H1 (cell line): ENCODE data around the gene SHPK. TPM values are rescaled to one million over a fixed set of nuclear protein-coding genes. Genes with fewer than 3 reads are reported as not detected.
A peak's percentile ranks its signal among the peaks of the same experiment; 100 is the strongest.

Experiments used
- RAD21 ChIP-seq, 2 experiments: IDR thresholded peaks in 1 of 2; conservative IDR thresholded peaks in 1 of 2; 2 replicates each; pipeline ENCODE4 v1.6.1; 2011; ENCODE audit warnings: low read depth in 2 of 2, low read length in 2 of 2, improper control_type of control experiment in 1 of 2, inconsistent platforms in 1 of 2, mild to moderate bottlenecking in 1 of 2, moderate library complexity in 1 of 2
- SIN3A ChIP-seq, 2 experiments: IDR thresholded peaks in 1 of 2; conservative IDR thresholded peaks in 1 of 2; 2 replicates each; pipeline ENCODE4 v1.6.1; 2011 to 2012; ENCODE audit warnings: low read length in 2 of 2, improper control_type of control experiment in 1 of 2, low read depth in 1 of 2, mild to moderate bottlenecking in 1 of 2
- SP1 ChIP-seq: IDR thresholded peaks from 2 replicates; pipeline ENCODE4 v1.6.1; 2011; ENCODE audit warnings: low read depth, low read length
- SUZ12 ChIP-seq: fragments of 200-600 bp; sonication (generic); IDR thresholded peaks from 2 replicates; pipeline ENCODE4 v1.6.1; 2012; ENCODE audit warnings: mild to moderate bottlenecking, inconsistent platforms, low read length, moderate library complexity, mixed read lengths
- TAF1 ChIP-seq: IDR thresholded peaks from 2 replicates; pipeline ENCODE4 v1.6.1; 2011; ENCODE audit warnings: mild to moderate bottlenecking, low read depth, low read length
- TAF7 ChIP-seq: optimal IDR thresholded peaks from 2 replicates; pipeline ENCODE3; 2011; ENCODE audit warnings: low read depth, mild to moderate bottlenecking, inconsistent platforms, low read length, moderate library complexity, borderline replicate concordance
- TBP ChIP-seq: IDR thresholded peaks from 2 replicates; pipeline ENCODE4 v1.6.1; 2011; ENCODE audit warnings: low read depth, low read length, improper control_type of control experiment
- polyA plus RNA-seq, 7 experiments: library from polyadenylated mRNA; depleted of rRNA in 3 of 7; stranded (reverse) in 5 of 7; unstranded in 2 of 7; fragments of >200 nt in 5 of 7; fragments of 200-250 nt in 2 of 7; gene quantifications; 1 replicate in 5 of 7; 2 replicates in 1 of 7; 4 replicates in 1 of 7; pipeline versions ENCODE4 v1.2.1 to v1.2.3, GENCODE V29; 2011 to 2013; ENCODE audit warnings: missing spikeins in 2 of 7, mixed read lengths in 2 of 7
- total RNA-seq: library from RNA; stranded (reverse); fragmentation: NEBNext Ultra II Directional; extraction: Animal tissue kit (Norgen Biotek cat#: 25700); gene quantifications from 2 replicates; pipeline ENCODE4 v1.2.1, GENCODE V29; 2021
- TF ChIP-seq, protein P1 (sequence below): fragments of 300-600 bp; sonication (generic); IDR thresholded peaks from 2 replicates; pipeline ENCODE4 v1.7.1; 2012; ENCODE audit warnings: low read length, moderate library complexity, mild to moderate bottlenecking, inconsistent platforms; ENCODE audit not compliant: insufficient replicate concordance
- TF ChIP-seq, protein P2 (sequence below): IDR thresholded peaks from 2 replicates; pipeline ENCODE4 v1.6.1; 2012; ENCODE audit warnings: low read length, inconsistent platforms

Gene SHPK
- total and polyA plus RNA-seq, 2 of the 8 experiments (the other 6 are each of a cell fraction or from before 2014, with no cell fraction given), result 28.6 to 36.7 TPM

- TF ChIP-seq, protein P1, sequence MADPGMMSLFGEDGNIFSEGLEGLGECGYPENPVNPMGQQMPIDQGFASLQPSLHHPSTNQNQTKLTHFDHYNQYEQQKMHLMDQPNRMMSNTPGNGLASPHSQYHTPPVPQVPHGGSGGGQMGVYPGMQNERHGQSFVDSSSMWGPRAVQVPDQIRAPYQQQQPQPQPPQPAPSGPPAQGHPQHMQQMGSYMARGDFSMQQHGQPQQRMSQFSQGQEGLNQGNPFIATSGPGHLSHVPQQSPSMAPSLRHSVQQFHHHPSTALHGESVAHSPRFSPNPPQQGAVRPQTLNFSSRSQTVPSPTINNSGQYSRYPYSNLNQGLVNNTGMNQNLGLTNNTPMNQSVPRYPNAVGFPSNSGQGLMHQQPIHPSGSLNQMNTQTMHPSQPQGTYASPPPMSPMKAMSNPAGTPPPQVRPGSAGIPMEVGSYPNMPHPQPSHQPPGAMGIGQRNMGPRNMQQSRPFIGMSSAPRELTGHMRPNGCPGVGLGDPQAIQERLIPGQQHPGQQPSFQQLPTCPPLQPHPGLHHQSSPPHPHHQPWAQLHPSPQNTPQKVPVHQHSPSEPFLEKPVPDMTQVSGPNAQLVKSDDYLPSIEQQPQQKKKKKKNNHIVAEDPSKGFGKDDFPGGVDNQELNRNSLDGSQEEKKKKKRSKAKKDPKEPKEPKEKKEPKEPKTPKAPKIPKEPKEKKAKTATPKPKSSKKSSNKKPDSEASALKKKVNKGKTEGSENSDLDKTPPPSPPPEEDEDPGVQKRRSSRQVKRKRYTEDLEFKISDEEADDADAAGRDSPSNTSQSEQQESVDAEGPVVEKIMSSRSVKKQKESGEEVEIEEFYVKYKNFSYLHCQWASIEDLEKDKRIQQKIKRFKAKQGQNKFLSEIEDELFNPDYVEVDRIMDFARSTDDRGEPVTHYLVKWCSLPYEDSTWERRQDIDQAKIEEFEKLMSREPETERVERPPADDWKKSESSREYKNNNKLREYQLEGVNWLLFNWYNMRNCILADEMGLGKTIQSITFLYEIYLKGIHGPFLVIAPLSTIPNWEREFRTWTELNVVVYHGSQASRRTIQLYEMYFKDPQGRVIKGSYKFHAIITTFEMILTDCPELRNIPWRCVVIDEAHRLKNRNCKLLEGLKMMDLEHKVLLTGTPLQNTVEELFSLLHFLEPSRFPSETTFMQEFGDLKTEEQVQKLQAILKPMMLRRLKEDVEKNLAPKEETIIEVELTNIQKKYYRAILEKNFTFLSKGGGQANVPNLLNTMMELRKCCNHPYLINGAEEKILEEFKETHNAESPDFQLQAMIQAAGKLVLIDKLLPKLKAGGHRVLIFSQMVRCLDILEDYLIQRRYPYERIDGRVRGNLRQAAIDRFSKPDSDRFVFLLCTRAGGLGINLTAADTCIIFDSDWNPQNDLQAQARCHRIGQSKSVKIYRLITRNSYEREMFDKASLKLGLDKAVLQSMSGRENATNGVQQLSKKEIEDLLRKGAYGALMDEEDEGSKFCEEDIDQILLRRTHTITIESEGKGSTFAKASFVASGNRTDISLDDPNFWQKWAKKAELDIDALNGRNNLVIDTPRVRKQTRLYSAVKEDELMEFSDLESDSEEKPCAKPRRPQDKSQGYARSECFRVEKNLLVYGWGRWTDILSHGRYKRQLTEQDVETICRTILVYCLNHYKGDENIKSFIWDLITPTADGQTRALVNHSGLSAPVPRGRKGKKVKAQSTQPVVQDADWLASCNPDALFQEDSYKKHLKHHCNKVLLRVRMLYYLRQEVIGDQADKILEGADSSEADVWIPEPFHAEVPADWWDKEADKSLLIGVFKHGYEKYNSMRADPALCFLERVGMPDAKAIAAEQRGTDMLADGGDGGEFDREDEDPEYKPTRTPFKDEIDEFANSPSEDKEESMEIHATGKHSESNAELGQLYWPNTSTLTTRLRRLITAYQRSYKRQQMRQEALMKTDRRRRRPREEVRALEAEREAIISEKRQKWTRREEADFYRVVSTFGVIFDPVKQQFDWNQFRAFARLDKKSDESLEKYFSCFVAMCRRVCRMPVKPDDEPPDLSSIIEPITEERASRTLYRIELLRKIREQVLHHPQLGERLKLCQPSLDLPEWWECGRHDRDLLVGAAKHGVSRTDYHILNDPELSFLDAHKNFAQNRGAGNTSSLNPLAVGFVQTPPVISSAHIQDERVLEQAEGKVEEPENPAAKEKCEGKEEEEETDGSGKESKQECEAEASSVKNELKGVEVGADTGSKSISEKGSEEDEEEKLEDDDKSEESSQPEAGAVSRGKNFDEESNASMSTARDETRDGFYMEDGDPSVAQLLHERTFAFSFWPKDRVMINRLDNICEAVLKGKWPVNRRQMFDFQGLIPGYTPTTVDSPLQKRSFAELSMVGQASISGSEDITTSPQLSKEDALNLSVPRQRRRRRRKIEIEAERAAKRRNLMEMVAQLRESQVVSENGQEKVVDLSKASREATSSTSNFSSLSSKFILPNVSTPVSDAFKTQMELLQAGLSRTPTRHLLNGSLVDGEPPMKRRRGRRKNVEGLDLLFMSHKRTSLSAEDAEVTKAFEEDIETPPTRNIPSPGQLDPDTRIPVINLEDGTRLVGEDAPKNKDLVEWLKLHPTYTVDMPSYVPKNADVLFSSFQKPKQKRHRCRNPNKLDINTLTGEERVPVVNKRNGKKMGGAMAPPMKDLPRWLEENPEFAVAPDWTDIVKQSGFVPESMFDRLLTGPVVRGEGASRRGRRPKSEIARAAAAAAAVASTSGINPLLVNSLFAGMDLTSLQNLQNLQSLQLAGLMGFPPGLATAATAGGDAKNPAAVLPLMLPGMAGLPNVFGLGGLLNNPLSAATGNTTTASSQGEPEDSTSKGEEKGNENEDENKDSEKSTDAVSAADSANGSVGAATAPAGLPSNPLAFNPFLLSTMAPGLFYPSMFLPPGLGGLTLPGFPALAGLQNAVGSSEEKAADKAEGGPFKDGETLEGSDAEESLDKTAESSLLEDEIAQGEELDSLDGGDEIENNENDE, result no peak
- TF ChIP-seq SP1, result no peak
- TF ChIP-seq SUZ12, result no peak
- TF ChIP-seq, protein P2, sequence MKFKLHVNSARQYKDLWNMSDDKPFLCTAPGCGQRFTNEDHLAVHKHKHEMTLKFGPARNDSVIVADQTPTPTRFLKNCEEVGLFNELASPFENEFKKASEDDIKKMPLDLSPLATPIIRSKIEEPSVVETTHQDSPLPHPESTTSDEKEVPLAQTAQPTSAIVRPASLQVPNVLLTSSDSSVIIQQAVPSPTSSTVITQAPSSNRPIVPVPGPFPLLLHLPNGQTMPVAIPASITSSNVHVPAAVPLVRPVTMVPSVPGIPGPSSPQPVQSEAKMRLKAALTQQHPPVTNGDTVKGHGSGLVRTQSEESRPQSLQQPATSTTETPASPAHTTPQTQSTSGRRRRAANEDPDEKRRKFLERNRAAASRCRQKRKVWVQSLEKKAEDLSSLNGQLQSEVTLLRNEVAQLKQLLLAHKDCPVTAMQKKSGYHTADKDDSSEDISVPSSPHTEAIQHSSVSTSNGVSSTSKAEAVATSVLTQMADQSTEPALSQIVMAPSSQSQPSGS, result no peak
- peak; percentile 42 to 67 for TF ChIP-seq RAD21 (IDR thresholded peaks at IDR 0.05 in 1 of 2, conservative IDR thresholded peaks at IDR 0.05 in 1 of 2; ENCODE audit: low read depth in 2 of 2, low read length in 2 of 2)
- TF ChIP-seq TBP, result no peak
- no peak for TF ChIP-seq TAF1
- no peak for TF ChIP-seq TAF7
- peak in 1 of 2 experiments; percentile 64; a peak in 1 of 4 replicates for TF ChIP-seq SIN3A (conservative IDR thresholded peaks at IDR 0.05 in 1 of 2, IDR thresholded peaks at IDR 0.05 in 1 of 2; ENCODE audit: low read depth in 1 of 2, low read length in 2 of 2)
Measured at GRCh38 chr17:3602499-3602898, 33.6 kb downstream of the SHPK start (continued).
